HEK293 (cell line): ENCODE results near the gene TBC1D22A.
A peak's percentile ranks its signal among the peaks of the same experiment; 100 is the strongest.

Experiments
- CTCF ChIA-PET: fragments of 350-600 bp; formaldehyde crosslinking; extraction: SDS; loops from one replicate; lab custom pipeline; 2021; ENCODE audit warnings: antibody characterized with exemption; lab: Yijun Ruan, JAX
- POLR2A ChIA-PET: fragments of 300-600 bp; formaldehyde crosslinking; extraction: SDS; loops from one replicate; lab custom pipeline; 2020; ENCODE audit warnings: antibody characterized with exemption, inconsistent platforms; lab: Yijun Ruan, JAX
- H3K27ac ChIP-seq: fragments of 200-500 bp; sonication (Bioruptor generic); 2 replicates; pipeline ENCODE4 v1.5.1; 2014; ENCODE audit warnings: low read depth, low read length, control low read depth, inconsistent platforms; ENCODE audit errors: extremely low read depth
- H3K36me3 ChIP-seq, 2 experiments: fragments of 200-500 bp in 1 of 2; sonication (Bioruptor generic) in 1 of 2; 1 replicate in 1 of 2; 2 replicates in 1 of 2; pipeline ENCODE4 v1.5.1; 2014 to 2017; ENCODE audit warnings: inconsistent platforms in 2 of 2, low read length in 2 of 2; ENCODE audit not compliant: control insufficient read depth in 2 of 2, insufficient read depth in 1 of 2
- H3K4me1 ChIP-seq: fragments of 200-500 bp; sonication (Bioruptor generic); 2 replicates; pipeline ENCODE4 v1.5.1; 2014; ENCODE audit warnings: mild to moderate bottlenecking, low read length, inconsistent platforms; ENCODE audit not compliant: control insufficient read depth, insufficient read depth
- H3K4me3 ChIP-seq: 2 replicates; pipeline ENCODE4 v1.5.1; 2011; ENCODE audit warnings: low read depth, mild to moderate bottlenecking, control low read depth, low read length, moderate library complexity
- H3K9me3 ChIP-seq: fragments of 200-500 bp; sonication (Bioruptor generic); 2 replicates; pipeline ENCODE4 v1.5.1; 2014; ENCODE audit warnings: low read depth, low read length, inconsistent platforms; ENCODE audit not compliant: control insufficient read depth, insufficient read depth
- BCL11A ChIP-seq: fragments of 450-650 bp; formaldehyde crosslinking; IDR thresholded peaks from 2 replicates; pipeline ENCODE4 v1.5.1; 2016; ENCODE audit warnings: low read depth, missing biosample characterization, missing genetic modification characterization
- EGR2 ChIP-seq: fragments of 450-650 bp; formaldehyde crosslinking; IDR thresholded peaks from 2 replicates; pipeline ENCODE4 v1.5.1; 2016; ENCODE audit warnings: low read depth, missing biosample characterization, missing genetic modification characterization
- GLIS1 ChIP-seq: fragments of 450-650 bp; formaldehyde crosslinking; IDR thresholded peaks from 2 replicates; pipeline ENCODE4 v1.5.1; 2016; ENCODE audit warnings: missing biosample characterization, missing genetic modification characterization
- SCRT1 ChIP-seq: fragments of 450-650 bp; formaldehyde crosslinking; IDR thresholded peaks from 2 replicates; pipeline ENCODE4 v1.5.1; 2016; ENCODE audit warnings: missing biosample characterization, missing genetic modification characterization, borderline replicate concordance
- SP7 ChIP-seq: fragments of 450-650 bp; formaldehyde crosslinking; IDR thresholded peaks from 2 replicates; pipeline ENCODE4 v1.5.1; 2016; ENCODE audit warnings: missing biosample characterization, missing genetic modification characterization
- TRIM28 ChIP-seq: IDR thresholded peaks from 2 replicates; pipeline ENCODE4 v1.6.1; 2011; ENCODE audit warnings: low read length, control low read depth, borderline replicate concordance
- ZBTB20 ChIP-seq: fragments of 450-650 bp; formaldehyde crosslinking; IDR thresholded peaks from 2 replicates; pipeline ENCODE4 v1.5.1; 2016; ENCODE audit warnings: missing biosample characterization, missing genetic modification characterization
- ZFHX2 ChIP-seq: fragments of 450-650 bp; formaldehyde crosslinking; conservative IDR thresholded peaks from 2 replicates; pipeline ENCODE4 v1.5.1; 2016; ENCODE audit warnings: missing biosample characterization, missing genetic modification characterization
- ZFP3 ChIP-seq: fragments of 450-650 bp; formaldehyde crosslinking; IDR thresholded peaks from 2 replicates; pipeline ENCODE4 v1.5.1; 2016; ENCODE audit warnings: low read depth, missing biosample characterization, missing genetic modification characterization
- ZNF221 ChIP-seq: fragments of 450-650 bp; formaldehyde crosslinking; IDR thresholded peaks from 2 replicates; pipeline ENCODE4 v1.5.1; 2017; ENCODE audit warnings: missing biosample characterization, missing genetic modification characterization, borderline replicate concordance
- ZNF302 ChIP-seq: fragments of 450-650 bp; formaldehyde crosslinking; IDR thresholded peaks from 2 replicates; pipeline ENCODE4 v1.5.1; 2016; ENCODE audit warnings: missing biosample characterization, missing genetic modification characterization, low read depth
- ZNF37A ChIP-seq: fragments of 450-650 bp; IDR thresholded peaks from 2 replicates; pipeline ENCODE4 v1.5.1; 2018; ENCODE audit warnings: missing biosample characterization, missing genetic modification characterization
- ZNF501 ChIP-seq: fragments of 450-650 bp; formaldehyde crosslinking; IDR thresholded peaks from 2 replicates; pipeline ENCODE4 v1.5.1; 2016; ENCODE audit warnings: missing biosample characterization, missing genetic modification characterization
- ZNF514 ChIP-seq: fragments of 450-650 bp; formaldehyde crosslinking; IDR thresholded peaks from 2 replicates; pipeline ENCODE4 v1.5.1; 2016; ENCODE audit warnings: missing biosample characterization, missing genetic modification characterization
- ZNF629 ChIP-seq: fragments of 450-650 bp; formaldehyde crosslinking; IDR thresholded peaks from 2 replicates; pipeline ENCODE4 v1.5.1; 2017; ENCODE audit warnings: missing biosample characterization, missing genetic modification characterization
- ZNF701 ChIP-seq: fragments of 450-650 bp; formaldehyde crosslinking; IDR thresholded peaks from 2 replicates; pipeline ENCODE4 v1.5.1; 2016; ENCODE audit warnings: missing biosample characterization, missing genetic modification characterization
- TF ChIP-seq, protein P1 (sequence below): fragments of 450-650 bp; formaldehyde crosslinking; IDR thresholded peaks from 2 replicates; pipeline ENCODE4 v1.5.1; 2016; ENCODE audit warnings: missing biosample characterization, missing genetic modification characterization
- TF ChIP-seq, protein P2 (sequence below): fragments of 450-650 bp; formaldehyde crosslinking; IDR thresholded peaks from 2 replicates; pipeline ENCODE4 v1.5.1; 2017; ENCODE audit warnings: missing biosample characterization, missing genetic modification characterization
- TF ChIP-seq, protein P3 (sequence below): fragments of 450-650 bp; formaldehyde crosslinking; IDR thresholded peaks from 2 replicates; pipeline ENCODE4 v1.5.1; 2016; ENCODE audit warnings: missing biosample characterization, missing genetic modification characterization

Gene TBC1D22A

DNA sequence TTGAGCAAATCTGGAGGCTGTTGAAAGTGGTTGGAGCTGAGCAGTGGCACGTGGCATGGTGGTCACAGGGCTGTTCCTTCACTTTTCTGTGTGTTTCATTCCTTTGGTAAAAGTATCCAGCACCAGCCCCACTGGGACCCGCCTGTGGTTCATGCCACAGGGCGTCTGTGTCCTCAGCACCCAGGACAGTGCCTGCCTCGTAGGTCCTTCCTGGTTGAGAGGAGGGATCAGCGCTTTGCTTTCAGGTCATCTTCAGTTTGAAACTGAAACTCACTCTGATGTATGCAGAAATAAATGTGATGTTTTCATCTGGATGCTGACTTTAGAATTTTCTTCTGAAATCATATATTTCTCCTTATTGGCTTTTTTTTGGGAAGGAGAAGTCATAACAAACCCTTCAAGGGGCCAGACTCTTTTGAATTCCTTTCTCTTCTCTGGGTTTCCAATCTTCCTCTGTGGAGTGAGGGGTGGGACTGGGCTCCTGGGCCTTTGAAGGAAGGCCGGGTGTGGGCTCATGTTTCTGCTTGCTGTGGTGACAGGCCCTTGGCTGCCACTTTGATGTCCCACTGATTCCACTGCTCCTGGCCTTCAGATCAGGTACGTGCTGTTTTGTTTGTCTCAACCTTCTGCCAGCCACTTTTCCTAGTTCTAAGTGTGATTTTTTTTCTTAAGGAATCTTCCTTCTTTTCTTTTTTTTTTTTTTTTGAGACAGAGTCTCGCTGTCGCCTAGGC, 26.2 kb downstream of the TBC1D22A start:
- H3K36me3 ChIP-seq: peaks cover 4 to 16% of the 10 kb centered on the region in 2 experiments; a peak in 1 of 3 replicates
- H3K4me3 ChIP-seq: no peak overlapping the region
- POLR2A ChIA-PET: interaction anchor here (1.0 to 1.2 kb wide), 2 partner anchors 15 to 26 kb away, joined by 3 read pairs; partner anchors contain the start of gene TBC1D22A
- CTCF ChIA-PET: interaction anchor here (0.6 to 2.6 kb wide), 3 partner anchors 8 to 15 kb away, joined by 3 to 11 read pairs (median 5); no protein-coding TSS in a partner anchor
- H3K27ac ChIP-seq: no peak overlapping the region
- H3K4me1 ChIP-seq: no peaks in the 10 kb centered on the region
- TF ChIP-seq, protein P1, sequence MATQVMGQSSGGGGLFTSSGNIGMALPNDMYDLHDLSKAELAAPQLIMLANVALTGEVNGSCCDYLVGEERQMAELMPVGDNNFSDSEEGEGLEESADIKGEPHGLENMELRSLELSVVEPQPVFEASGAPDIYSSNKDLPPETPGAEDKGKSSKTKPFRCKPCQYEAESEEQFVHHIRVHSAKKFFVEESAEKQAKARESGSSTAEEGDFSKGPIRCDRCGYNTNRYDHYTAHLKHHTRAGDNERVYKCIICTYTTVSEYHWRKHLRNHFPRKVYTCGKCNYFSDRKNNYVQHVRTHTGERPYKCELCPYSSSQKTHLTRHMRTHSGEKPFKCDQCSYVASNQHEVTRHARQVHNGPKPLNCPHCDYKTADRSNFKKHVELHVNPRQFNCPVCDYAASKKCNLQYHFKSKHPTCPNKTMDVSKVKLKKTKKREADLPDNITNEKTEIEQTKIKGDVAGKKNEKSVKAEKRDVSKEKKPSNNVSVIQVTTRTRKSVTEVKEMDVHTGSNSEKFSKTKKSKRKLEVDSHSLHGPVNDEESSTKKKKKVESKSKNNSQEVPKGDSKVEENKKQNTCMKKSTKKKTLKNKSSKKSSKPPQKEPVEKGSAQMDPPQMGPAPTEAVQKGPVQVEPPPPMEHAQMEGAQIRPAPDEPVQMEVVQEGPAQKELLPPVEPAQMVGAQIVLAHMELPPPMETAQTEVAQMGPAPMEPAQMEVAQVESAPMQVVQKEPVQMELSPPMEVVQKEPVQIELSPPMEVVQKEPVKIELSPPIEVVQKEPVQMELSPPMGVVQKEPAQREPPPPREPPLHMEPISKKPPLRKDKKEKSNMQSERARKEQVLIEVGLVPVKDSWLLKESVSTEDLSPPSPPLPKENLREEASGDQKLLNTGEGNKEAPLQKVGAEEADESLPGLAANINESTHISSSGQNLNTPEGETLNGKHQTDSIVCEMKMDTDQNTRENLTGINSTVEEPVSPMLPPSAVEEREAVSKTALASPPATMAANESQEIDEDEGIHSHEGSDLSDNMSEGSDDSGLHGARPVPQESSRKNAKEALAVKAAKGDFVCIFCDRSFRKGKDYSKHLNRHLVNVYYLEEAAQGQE (tag by site-specific recombination): 0 out of 2 replicates have a peak, but pooled peaks have one; percentile 33
- TF ChIP-seq ZNF501: no peak
- H3K9me3 ChIP-seq: no peaks in the 10 kb centered on the region

DNA sequence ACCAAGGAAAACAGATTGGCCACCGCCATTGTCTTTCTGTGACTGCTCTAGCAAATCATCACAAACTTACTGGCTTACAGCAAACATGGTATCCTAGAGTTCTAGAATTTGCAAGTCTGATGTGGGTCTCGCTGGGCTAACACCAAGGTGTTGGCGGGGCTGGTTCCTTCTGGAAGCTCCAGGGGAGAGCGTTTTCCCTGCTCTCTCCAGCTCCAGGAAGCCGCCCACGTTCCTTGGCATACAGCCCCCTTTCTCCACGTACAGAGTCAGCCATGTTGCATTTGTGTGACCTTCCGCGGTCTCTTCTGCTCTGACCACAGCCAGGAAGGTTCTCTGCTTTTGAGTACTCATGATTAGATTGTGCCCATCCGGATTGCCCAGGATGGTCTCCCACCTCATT, 27.5 kb downstream of the TBC1D22A start:
- TF ChIP-seq ZNF701 (tag by site-specific recombination) (no peak), ZFP3 (no peak), ZNF514 (tag by site-specific recombination) (no peak), GLIS1 (tag by site-specific recombination) (no peak), ZNF302 (tag by site-specific recombination) (no peak), TRIM28 (no peak), SP7 (tag by site-specific recombination) (no peak), ZFHX2 (tag by site-specific recombination) (no peak), BCL11A (tag by site-specific recombination) (no peak), ZNF221 (tag by site-specific recombination) (no peak), SCRT1 (tag by site-specific recombination) (no peak), ZBTB20 (no peak), EGR2 (no peak), ZNF629 (no peak), ZNF37A (tag by site-specific recombination) (no peak)
- TF ChIP-seq, protein P2, sequence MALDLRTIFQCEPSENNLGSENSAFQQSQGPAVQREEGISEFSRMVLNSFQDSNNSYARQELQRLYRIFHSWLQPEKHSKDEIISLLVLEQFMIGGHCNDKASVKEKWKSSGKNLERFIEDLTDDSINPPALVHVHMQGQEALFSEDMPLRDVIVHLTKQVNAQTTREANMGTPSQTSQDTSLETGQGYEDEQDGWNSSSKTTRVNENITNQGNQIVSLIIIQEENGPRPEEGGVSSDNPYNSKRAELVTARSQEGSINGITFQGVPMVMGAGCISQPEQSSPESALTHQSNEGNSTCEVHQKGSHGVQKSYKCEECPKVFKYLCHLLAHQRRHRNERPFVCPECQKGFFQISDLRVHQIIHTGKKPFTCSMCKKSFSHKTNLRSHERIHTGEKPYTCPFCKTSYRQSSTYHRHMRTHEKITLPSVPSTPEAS (tag by site-specific recombination): no peak
- TF ChIP-seq, protein P3, sequence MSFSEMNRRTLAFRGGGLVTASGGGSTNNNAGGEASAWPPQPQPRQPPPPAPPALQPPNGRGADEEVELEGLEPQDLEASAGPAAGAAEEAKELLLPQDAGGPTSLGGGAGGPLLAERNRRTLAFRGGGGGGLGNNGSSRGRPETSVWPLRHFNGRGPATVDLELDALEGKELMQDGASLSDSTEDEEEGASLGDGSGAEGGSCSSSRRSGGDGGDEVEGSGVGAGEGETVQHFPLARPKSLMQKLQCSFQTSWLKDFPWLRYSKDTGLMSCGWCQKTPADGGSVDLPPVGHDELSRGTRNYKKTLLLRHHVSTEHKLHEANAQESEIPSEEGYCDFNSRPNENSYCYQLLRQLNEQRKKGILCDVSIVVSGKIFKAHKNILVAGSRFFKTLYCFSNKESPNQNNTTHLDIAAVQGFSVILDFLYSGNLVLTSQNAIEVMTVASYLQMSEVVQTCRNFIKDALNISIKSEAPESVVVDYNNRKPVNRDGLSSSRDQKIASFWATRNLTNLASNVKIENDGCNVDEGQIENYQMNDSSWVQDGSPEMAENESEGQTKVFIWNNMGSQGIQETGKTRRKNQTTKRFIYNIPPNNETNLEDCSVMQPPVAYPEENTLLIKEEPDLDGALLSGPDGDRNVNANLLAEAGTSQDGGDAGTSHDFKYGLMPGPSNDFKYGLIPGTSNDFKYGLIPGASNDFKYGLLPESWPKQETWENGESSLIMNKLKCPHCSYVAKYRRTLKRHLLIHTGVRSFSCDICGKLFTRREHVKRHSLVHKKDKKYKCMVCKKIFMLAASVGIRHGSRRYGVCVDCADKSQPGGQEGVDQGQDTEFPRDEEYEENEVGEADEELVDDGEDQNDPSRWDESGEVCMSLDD (tag by site-specific recombination): no peak
- TF ChIP-seq, all 188 proteins: peak for 0
- Histone ChIP-seq H3K27ac (no peak overlapping the region), H3K36me3 (peaks cover 4 to 28% of the 10 kb centered on the region in 2 experiments; a peak in 1 of 3 replicates), H3K9me3 (no peaks in the 10 kb centered on the region), H3K4me3 (no peak overlapping the region), H3K4me1 (no peaks in the 10 kb centered on the region)
- CTCF ChIA-PET: interaction anchor here (0.9 to 6.0 kb wide), 2 partner anchors 13 to 16 kb away, joined by 4 to 44 read pairs; no protein-coding TSS in a partner anchor
- POLR2A ChIA-PET: no interaction called here
